DND-41 (cell line): ENCODE measurements around the gene SUPT3H.

Experiments
- ATAC-seq: fragments of 200-7000 bp; cut with Tn5 transposase; 3 replicates; pipeline ENCODE4 v1.9.1; 2021; ENCODE audit warnings: low read depth; ENCODE audit not compliant: insufficient read depth
- DNase-seq: peaks from one replicate; pipeline ENCODE4 v3.0.0-alpha.2; 2020
- H2AFZ ChIP-seq: 2 replicates; pipeline ENCODE4 v1.6.0; 2012; ENCODE audit warnings: low read depth, low read length
- H3K27ac ChIP-seq: 2 replicates; pipeline ENCODE4 v1.5.1; 2012; ENCODE audit warnings: low read length, inconsistent platforms
- H3K27me3 ChIP-seq: fragments of 200-600 bp; sonication (generic); 2 replicates; pipeline ENCODE4 v1.6.0; 2012; ENCODE audit warnings: low read length, mild to moderate bottlenecking, inconsistent platforms; ENCODE audit not compliant: insufficient read depth, poor library complexity
- H3K36me3 ChIP-seq: 2 replicates; pipeline ENCODE4 v1.5.1; 2012; ENCODE audit warnings: low read length, inconsistent platforms; ENCODE audit not compliant: insufficient read depth
- H3K4me1 ChIP-seq: 2 replicates; pipeline ENCODE4 v1.5.1; 2012; ENCODE audit warnings: mild to moderate bottlenecking, low read length; ENCODE audit not compliant: insufficient read depth
- H3K4me2 ChIP-seq: 2 replicates; pipeline ENCODE4 v1.6.0; 2012; ENCODE audit warnings: mild to moderate bottlenecking, moderate library complexity, low read length, inconsistent platforms; ENCODE audit not compliant: insufficient read depth
- H3K4me3 ChIP-seq, 2 experiments: fragments of 200-600 bp in 1 of 2; shearing (Covaris generic) in 1 of 2; 2 replicates each; pipeline ENCODE4 v1.5.1; 2012 to 2016; ENCODE audit warnings: inconsistent platforms in 2 of 2, low read length in 2 of 2, mild to moderate bottlenecking in 2 of 2, low read depth in 1 of 2, moderate library complexity in 1 of 2
- H3K79me2 ChIP-seq: 2 replicates; pipeline ENCODE4 v1.6.0; 2012; ENCODE audit warnings: low read length, inconsistent platforms; ENCODE audit not compliant: insufficient read depth
- H3K9ac ChIP-seq: 2 replicates; pipeline ENCODE4 v1.6.0; 2012; ENCODE audit warnings: low read depth, mild to moderate bottlenecking, inconsistent platforms, low read length, moderate library complexity
- H3K9me3 ChIP-seq: 2 replicates; pipeline ENCODE4 v1.5.1; 2012; ENCODE audit warnings: low read length, moderate library complexity, mild to moderate bottlenecking, inconsistent platforms; ENCODE audit not compliant: insufficient read depth, severe bottlenecking
- H4K20me1 ChIP-seq: 2 replicates; pipeline ENCODE4 v1.6.0; 2012; ENCODE audit warnings: low read length; ENCODE audit not compliant: insufficient read depth
- CTCF ChIP-seq: IDR thresholded peaks from 2 replicates; pipeline ENCODE4 v1.5.1; 2012; ENCODE audit warnings: borderline replicate concordance, low read length, moderate library complexity, mild to moderate bottlenecking; ENCODE audit not compliant: poor library complexity, severe bottlenecking; ENCODE audit errors: extremely low read depth
- EZH2 ChIP-seq: IDR thresholded peaks from 3 replicates; pipeline ENCODE4 v1.6.1; 2012; ENCODE audit warnings: borderline replicate concordance, low read depth, mild to moderate bottlenecking, moderate library complexity, low read length, inconsistent platforms; ENCODE audit not compliant: severe bottlenecking

The SUPT3H gene

DNA sequence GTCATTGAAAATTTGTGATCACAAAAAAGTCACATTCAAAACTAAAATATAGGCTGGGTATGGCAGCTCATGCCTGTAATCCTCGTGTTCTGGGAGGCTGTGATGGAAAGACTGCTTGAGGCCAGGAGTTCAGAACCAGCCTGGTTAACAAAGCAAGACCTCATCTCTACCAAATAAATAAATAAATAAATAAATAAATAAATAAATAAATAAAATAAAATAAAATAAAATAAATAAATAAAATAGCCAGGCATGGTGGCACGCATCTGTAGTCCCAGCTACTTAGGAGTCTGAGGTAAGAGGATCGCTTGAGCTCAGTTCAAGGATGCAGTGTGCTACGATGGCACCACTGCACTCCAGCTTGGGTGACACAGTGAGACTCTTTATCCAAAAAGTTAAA lies 392.7 kb downstream of the SUPT3H start:
- Histone ChIP-seq H3K27me3 (no peaks in the 10 kb centered on the region), H2AFZ (no peak overlapping the region), H3K36me3 (no peaks in the 10 kb centered on the region), H3K4me2 (no peak overlapping the region), H3K27ac (no peak overlapping the region), H3K9ac (no peak overlapping the region), H3K4me3 (no peak overlapping the region), H4K20me1 (no peaks in the 10 kb centered on the region), H3K4me1 (no peaks in the 10 kb centered on the region), H3K79me2 (no peaks in the 10 kb centered on the region), H3K9me3 (no peaks in the 10 kb centered on the region)
- DNase-seq, result no peak
- no peak for TF ChIP-seq EZH2
- TF ChIP-seq CTCF, result no peak
- no peak for ATAC-seq

- Histone ChIP-seq H3K9me3 (no peaks in the 10 kb centered on the region), H3K27me3 (no peaks in the 10 kb centered on the region), H3K4me1 (no peaks in the 10 kb centered on the region), H3K9ac (no peak overlapping the region), H3K36me3 (no peaks in the 10 kb centered on the region), H3K4me2 (no peak overlapping the region), H3K27ac (no peak overlapping the region), H3K79me2 (no peaks in the 10 kb centered on the region), H2AFZ (no peak overlapping the region), H4K20me1 (no peaks in the 10 kb centered on the region), H3K4me3 (no peak overlapping the region)
- ATAC-seq, result no peak
- DNase-seq, result no peak
- TF ChIP-seq CTCF, result no peak
- no peak for TF ChIP-seq EZH2
Measured at GRCh38 chr6:44983467-44984365, 394.0 kb downstream of the SUPT3H start.

DNA sequence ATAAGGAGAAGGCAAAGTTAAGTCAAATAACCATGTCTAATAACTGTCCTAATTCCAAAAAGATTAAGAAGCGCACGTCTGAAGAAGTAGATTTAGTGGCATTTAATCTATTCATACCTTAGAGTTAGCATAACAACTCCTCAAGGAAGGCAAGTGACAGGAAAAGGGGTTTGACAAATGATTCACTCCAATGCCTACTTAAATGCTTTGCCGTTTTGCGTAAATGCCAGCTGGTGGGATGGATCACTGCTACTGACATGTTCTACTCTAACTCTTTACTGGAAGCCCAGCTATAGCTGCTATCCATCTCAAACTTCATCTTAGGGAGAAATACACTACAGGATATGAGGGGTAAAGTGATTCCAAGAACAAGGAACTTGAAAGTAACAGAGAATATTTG lies 396.9 kb downstream of the SUPT3H start:
- no peaks in the 10 kb centered on the region for H4K20me1 ChIP-seq
- H3K36me3 ChIP-seq, result no peaks in the 10 kb centered on the region
- H3K4me2 ChIP-seq, result no peak overlapping the region
- peaks cover 23% of the 10 kb centered on the region for H3K4me1 ChIP-seq
- H3K4me3 ChIP-seq, result no peak overlapping the region
- no peaks in the 10 kb centered on the region for H3K79me2 ChIP-seq
- H3K27me3 ChIP-seq, result no peaks in the 10 kb centered on the region
- ATAC-seq (no peak), DNase-seq (no peak)
- H3K9me3 ChIP-seq, result no peaks in the 10 kb centered on the region
- no peak overlapping the region for H3K9ac ChIP-seq
- H3K27ac ChIP-seq, result no peak overlapping the region
- H2AFZ ChIP-seq, result no peak overlapping the region
- TF ChIP-seq EZH2 (no peak), CTCF (no peak)
